Fibroblast of mammary gland (primary cell): ENCODE measurements around the gene DYNLRB1.

Source experiments
- DNase-seq: peaks from one replicate; pipeline ENCODE4 v3.0.0-alpha.2; 2010; ENCODE audit warnings: low read depth
- H3K4me3 ChIP-seq: 2 replicates; pipeline ENCODE4 v1.5.1; 2011; ENCODE audit warnings: low read depth, mild to moderate bottlenecking, low read length, moderate library complexity; ENCODE audit not compliant: control insufficient read depth
- TF ChIP-seq, protein P1 (sequence below): conservative IDR thresholded peaks from 2 replicates; pipeline ENCODE4 v1.5.1; 2011; ENCODE audit warnings: low read depth, low read length, inconsistent platforms; ENCODE audit not compliant: control insufficient read depth, insufficient read depth

DYNLRB1 gene

DNA sequence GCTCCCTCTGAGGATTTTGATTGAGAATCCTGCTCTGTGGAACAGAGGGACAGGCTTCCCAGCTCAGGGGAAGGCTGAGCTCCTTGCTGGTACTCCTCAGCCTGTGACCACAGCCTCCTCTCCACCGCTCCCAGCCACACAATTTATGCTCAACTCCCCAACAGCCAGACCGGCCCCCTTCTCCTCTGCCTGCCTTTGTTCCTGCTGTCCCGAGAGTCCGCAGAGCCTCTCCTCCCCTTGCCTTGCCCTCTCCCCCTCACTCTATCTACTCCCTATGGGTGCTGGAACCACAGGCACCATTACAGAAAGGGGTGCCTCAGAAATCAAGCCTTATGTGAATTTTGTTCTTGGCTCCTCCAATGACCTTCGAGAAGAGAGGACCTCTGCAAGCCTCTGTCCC, 58.2 kb downstream of the DYNLRB1 start:
- DNase-seq = no peak
- no peak overlapping the region for H3K4me3 ChIP-seq
- TF ChIP-seq, protein P1, sequence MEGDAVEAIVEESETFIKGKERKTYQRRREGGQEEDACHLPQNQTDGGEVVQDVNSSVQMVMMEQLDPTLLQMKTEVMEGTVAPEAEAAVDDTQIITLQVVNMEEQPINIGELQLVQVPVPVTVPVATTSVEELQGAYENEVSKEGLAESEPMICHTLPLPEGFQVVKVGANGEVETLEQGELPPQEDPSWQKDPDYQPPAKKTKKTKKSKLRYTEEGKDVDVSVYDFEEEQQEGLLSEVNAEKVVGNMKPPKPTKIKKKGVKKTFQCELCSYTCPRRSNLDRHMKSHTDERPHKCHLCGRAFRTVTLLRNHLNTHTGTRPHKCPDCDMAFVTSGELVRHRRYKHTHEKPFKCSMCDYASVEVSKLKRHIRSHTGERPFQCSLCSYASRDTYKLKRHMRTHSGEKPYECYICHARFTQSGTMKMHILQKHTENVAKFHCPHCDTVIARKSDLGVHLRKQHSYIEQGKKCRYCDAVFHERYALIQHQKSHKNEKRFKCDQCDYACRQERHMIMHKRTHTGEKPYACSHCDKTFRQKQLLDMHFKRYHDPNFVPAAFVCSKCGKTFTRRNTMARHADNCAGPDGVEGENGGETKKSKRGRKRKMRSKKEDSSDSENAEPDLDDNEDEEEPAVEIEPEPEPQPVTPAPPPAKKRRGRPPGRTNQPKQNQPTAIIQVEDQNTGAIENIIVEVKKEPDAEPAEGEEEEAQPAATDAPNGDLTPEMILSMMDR = no peak

DNA sequence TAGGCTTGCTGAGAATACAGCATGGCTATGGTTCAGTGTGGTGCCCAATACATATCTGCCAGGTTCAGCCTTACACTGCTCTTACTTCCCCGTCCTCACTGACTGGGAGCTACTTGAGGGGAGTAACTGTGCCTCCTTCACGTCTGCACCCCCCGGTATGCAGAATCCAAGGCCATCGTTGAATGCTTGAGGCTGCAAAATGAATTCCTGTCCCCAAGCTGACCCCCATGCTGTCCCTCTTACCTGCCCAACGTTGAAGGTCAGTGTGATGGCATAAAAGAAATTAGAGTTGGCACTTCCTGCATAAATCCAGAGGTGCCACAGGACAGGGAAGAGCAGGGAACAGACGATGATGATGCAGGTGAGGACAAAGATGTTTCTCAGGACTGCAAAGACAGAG, 58.6 kb downstream of the DYNLRB1 start:
- H3K4me3 ChIP-seq = no peak overlapping the region
- DNase-seq = no peak
- TF ChIP-seq, protein P1 = no peak

DNA sequence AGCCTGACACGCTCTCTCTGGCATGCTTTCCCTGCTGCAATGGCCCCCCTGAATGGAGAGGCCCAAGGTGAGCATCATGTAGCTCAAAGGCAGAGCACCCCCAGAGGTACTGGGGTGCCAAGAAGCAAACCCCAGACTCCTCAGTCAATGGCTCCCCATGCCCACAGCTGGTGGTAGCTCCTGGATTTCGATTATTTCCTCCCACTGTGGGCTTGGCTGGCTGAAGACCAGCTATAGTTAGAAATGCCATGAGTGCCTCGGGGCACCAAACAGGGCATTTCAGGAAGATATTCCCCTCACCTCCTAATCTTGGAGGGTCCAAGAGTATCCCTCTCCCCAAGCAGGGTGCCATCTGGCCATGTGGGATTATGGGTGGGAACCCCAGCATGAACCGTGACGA, 59.0 kb downstream of the DYNLRB1 start:
- TF ChIP-seq, protein P1 = no peak
- no peak for DNase-seq
- no peak overlapping the region for H3K4me3 ChIP-seq

DNA sequence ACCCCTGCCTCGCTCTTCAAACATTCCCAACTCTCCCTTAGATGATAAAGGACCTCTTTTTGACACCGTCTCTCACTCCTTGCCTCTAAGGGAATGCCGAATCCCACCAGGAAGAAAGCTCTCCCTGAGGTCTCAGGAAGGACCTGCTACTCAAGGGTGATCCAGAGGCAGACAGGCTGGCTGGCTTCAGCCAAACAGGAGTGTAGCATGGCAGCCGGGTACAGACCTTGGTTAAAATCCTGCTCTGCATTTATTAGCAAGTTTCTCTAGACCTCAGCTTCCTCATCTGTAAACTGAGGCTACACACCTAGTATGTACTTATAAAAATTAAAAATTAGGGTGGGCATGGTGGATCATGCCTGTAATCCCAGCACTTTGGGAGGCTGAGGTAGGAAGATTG, 59.5 kb downstream of the DYNLRB1 start:
- DNase-seq = no peak
- TF ChIP-seq, protein P1 = no peak
- no peak overlapping the region for H3K4me3 ChIP-seq

DNA sequence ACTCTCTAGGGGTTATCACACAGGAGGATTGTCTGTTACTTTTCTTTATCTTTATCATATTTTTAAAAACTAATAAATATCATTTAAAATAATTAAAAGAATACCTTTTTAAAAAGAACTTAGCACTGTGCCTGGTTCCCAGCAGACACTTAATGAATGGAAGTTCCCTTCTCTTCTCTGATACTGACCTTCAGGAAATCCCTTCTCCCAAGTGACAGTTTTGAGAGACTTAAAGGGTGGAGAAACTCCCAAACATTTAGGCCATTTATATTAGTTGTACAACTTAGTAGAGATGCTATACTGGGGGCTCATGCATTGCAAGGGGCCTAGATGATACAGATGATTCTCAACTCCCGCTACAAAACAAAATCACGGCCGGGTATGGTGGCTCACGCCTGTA, 60.8 kb downstream of the DYNLRB1 start:
- no peak for DNase-seq
- TF ChIP-seq, protein P1 = no peak
- H3K4me3 ChIP-seq = no peak overlapping the region

DNA sequence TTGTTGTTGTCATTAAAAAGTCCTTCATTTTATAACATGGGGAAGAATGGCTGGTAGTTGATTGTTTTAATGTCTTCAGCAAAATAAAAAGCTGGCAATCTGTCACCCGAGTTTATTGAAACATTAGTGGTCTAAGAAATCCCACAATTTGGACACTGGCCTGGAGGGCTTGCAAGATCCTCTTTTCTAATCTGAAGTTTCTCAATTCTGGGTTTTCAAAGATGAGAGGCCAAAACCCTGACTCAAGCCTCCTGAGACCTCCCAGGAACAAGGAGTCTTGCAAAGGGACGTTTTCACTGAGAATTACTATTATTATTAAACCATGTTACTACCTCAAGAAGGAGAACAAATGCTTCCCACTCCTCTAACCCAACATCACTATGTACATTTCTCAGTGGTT, 61.8 kb downstream of the DYNLRB1 start:
- peak; percentile 71 for DNase-seq
- TF ChIP-seq, protein P1 = no peak
- H3K4me3 ChIP-seq = no peak overlapping the region

DNA sequence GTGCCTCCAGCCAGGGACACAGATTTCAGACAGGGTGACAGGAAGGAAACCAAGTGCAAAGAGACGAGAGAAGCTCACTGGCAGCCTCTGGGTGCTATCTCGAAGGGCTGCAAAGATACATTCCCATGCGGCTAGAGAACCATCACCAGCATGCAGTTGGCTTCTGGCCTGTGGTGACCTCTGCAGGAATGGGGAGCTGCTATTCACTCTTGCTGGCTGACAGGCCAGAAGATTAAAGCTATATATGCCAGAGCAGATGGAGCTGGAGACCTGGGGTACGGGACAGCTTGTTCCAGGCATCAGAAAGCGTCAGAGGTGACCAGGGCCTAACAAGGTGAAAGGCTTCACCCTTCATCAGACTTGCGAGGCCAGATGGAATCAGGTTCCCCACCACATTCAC, 62.3 kb downstream of the DYNLRB1 start:
- no peak overlapping the region for H3K4me3 ChIP-seq
- no peak for DNase-seq
- TF ChIP-seq, protein P1 = no peak
